WTC11 (cell line): ENCODE results near the gene ZNF438. TPM values are rescaled to one million over a fixed set of nuclear protein-coding genes. Genes with fewer than 3 reads are reported as not detected.

Experiments used
- ATAC-seq: fragments of 200-7000 bp; cut with Tn5 transposase; 2 replicates; pipeline ENCODE4 v1.10.0; 2021; ENCODE audit warnings: mild to moderate bottlenecking, moderate library complexity
- CTCF ChIA-PET: fragments of 300-600 bp; sonication (Branson Sonifier 250); formaldehyde crosslinking; loops from one replicate; lab custom pipeline; 2021; ENCODE audit warnings: antibody characterized with exemption; lab: Charles Lee
- POLR2A ChIA-PET: fragments of 350-600 bp; sonication (Branson Sonifier 250); formaldehyde crosslinking; loops from one replicate; lab custom pipeline; 2021; ENCODE audit warnings: antibody characterized with exemption; lab: Charles Lee
- DNase-seq: peaks from one replicate; pipeline ENCODE4 v3.0.0; 2021; ENCODE audit warnings: low spot score
- H3K27ac Mint-ChIP-seq: 2 replicates; pipeline ENCODE4 v1.8.0; 2021; ENCODE audit warnings: mixed read lengths
- H3K27me3 Mint-ChIP-seq: 2 replicates; pipeline ENCODE4 v1.8.0; 2021; ENCODE audit warnings: low read depth, mild to moderate bottlenecking, moderate library complexity, mixed read lengths
- H3K36me3 Mint-ChIP-seq: 2 replicates; pipeline ENCODE4 v1.8.0; 2021; ENCODE audit warnings: mixed read lengths
- H3K4me1 Mint-ChIP-seq: 2 replicates; pipeline ENCODE4 v1.8.0; 2022; ENCODE audit warnings: mixed read lengths
- H3K4me3 Mint-ChIP-seq: 2 replicates; pipeline ENCODE4 v1.8.0; 2021; ENCODE audit warnings: mild to moderate bottlenecking, moderate library complexity, mixed read lengths
- H3K9me3 Mint-ChIP-seq: 2 replicates; pipeline ENCODE4 v1.8.0; 2021; ENCODE audit warnings: mixed read lengths
- ATF2 ChIP-seq: sonication (generic); formaldehyde crosslinking; IDR thresholded peaks from 2 replicates; pipeline ENCODE4 v1.8.1; 2022; ENCODE audit warnings: low read depth, missing genetic modification reagents, borderline replicate concordance
- CREM ChIP-seq: sonication (generic); formaldehyde crosslinking; IDR thresholded peaks from 2 replicates; pipeline ENCODE4 v1.8.1; 2022; ENCODE audit warnings: mild to moderate bottlenecking, missing genetic modification reagents, moderate library complexity
- CTCF ChIP-seq: fragments of 200-600 bp; IDR thresholded peaks from 2 replicates; pipeline ENCODE4 v1.8.0; 2022; ENCODE audit warnings: antibody characterized with exemption
- E2F1 ChIP-seq: sonication (generic); formaldehyde crosslinking; IDR thresholded peaks from 2 replicates; pipeline ENCODE4 v1.8.0; 2022; ENCODE audit warnings: mild to moderate bottlenecking, missing genetic modification reagents
- GRHL2 ChIP-seq: fragments of 250-450 bp; sonication (Bioruptor Pico); IDR thresholded peaks from 2 replicates; pipeline ENCODE4 v1.8.0; 2022; ENCODE audit warnings: mild to moderate bottlenecking, moderate library complexity; ENCODE audit not compliant: insufficient replicate concordance, severe bottlenecking
- JUN ChIP-seq: sonication (generic); formaldehyde crosslinking; IDR thresholded peaks from 2 replicates; pipeline ENCODE4 v1.8.0; 2023; ENCODE audit warnings: mild to moderate bottlenecking, missing genetic modification reagents
- NFE2L1 ChIP-seq: sonication (generic); formaldehyde crosslinking; IDR thresholded peaks from 2 replicates; pipeline ENCODE4 v1.8.1; 2023; ENCODE audit warnings: missing genetic modification reagents
- NFYB ChIP-seq: sonication (generic); formaldehyde crosslinking; conservative IDR thresholded peaks from 2 replicates; pipeline ENCODE4 v1.8.0; 2022; ENCODE audit warnings: low read depth, missing genetic modification reagents
- USF2 ChIP-seq: sonication (generic); formaldehyde crosslinking; IDR thresholded peaks from 2 replicates; pipeline ENCODE4 v1.8.1; 2023; ENCODE audit warnings: mild to moderate bottlenecking, missing genetic modification reagents, moderate library complexity
- ZBTB43 ChIP-seq: sonication (generic); formaldehyde crosslinking; IDR thresholded peaks from 2 replicates; pipeline ENCODE4 v1.8.1; 2023; ENCODE audit warnings: mild to moderate bottlenecking, missing genetic modification reagents
- ZNF121 ChIP-seq: sonication (generic); formaldehyde crosslinking; IDR thresholded peaks from 2 replicates; pipeline ENCODE4 v1.8.0; 2023; ENCODE audit warnings: missing genetic modification reagents
- ZNF263 ChIP-seq: sonication (generic); formaldehyde crosslinking; IDR thresholded peaks from 2 replicates; pipeline ENCODE4 v1.8.1; 2022; ENCODE audit warnings: low read depth, mild to moderate bottlenecking, moderate library complexity, missing genetic modification reagents
- ZNF423 ChIP-seq: fragments of 250-450 bp; sonication (Bioruptor Pico); IDR thresholded peaks from 2 replicates; pipeline ENCODE4 v2.1.2; 2022; ENCODE audit warnings: mild to moderate bottlenecking, moderate library complexity
- ZNF532 ChIP-seq: fragments of 250-450 bp; sonication (Bioruptor Pico); IDR thresholded peaks from 2 replicates; pipeline ENCODE4 v1.9.0; 2021; ENCODE audit warnings: mild to moderate bottlenecking, borderline replicate concordance
- ZNF671 ChIP-seq: fragments of 250-450 bp; sonication (Bioruptor Pico); IDR thresholded peaks from 2 replicates; pipeline ENCODE4 v1.8.0; 2021; ENCODE audit warnings: mild to moderate bottlenecking
- total RNA-seq: library from RNA; stranded (reverse); gene quantifications from 3 replicates; pipeline ENCODE4 v1.2.3, GENCODE V29; 2021

ZNF438 gene
- total RNA-seq, 1 experiment from 2014 or later = 1.9 TPM

- peaks cover 20% of the 10 kb centered on the region for H3K4me1 Mint-ChIP-seq
- TF ChIP-seq CTCF = no peak
- no peak for TF ChIP-seq ZNF121
- TF ChIP-seq JUN (CRISPR knock-in tag) = no peak
- no peak for TF ChIP-seq ZBTB43 (CRISPR knock-in tag)
- TF ChIP-seq USF2 (CRISPR knock-in tag) = no peak
- TF ChIP-seq NFE2L1 (CRISPR knock-in tag) = no peak
- no peak for TF ChIP-seq ZNF263 (CRISPR knock-in tag)
- no peak for TF ChIP-seq ZNF423 (CRISPR knock-in tag)
- no peak for TF ChIP-seq NFYB
- no peak for TF ChIP-seq GRHL2 (CRISPR knock-in tag)
- TF ChIP-seq ATF2 (CRISPR knock-in tag) = no peak
- TF ChIP-seq ZNF532 (CRISPR knock-in tag) = no peak
- TF ChIP-seq CREM = no peak
- TF ChIP-seq ZNF671 = no peak
- TF ChIP-seq E2F1 (CRISPR knock-in tag) = no peak
- peaks cover 2% of the 10 kb centered on the region; the same call in 1 of the 2 replicates for H3K9me3 Mint-ChIP-seq
- no peaks in the 10 kb centered on the region for H3K36me3 Mint-ChIP-seq
- DNase-seq = no peak
- CTCF ChIA-PET = interaction anchor here (1.4 kb wide), 1 partner anchor 67 kb away, joined by 3 read pairs; no protein-coding TSS in a partner anchor
- no peak overlapping the region for H3K27ac Mint-ChIP-seq
- ATAC-seq = no peak
- POLR2A ChIA-PET = no interaction called here
- no peak overlapping the region for H3K4me3 Mint-ChIP-seq
- H3K27me3 Mint-ChIP-seq = peaks cover 25% of the 10 kb centered on the region
Observed at GRCh38 chr10:30819341-30820181, 212.1 kb downstream of the ZNF438 start.
